Measurements from ENCODE around the gene ESR1.

Gene ESR1

GRCh38 chr6:152098683-152099082, 291.2 kb downstream of the ESR1 start:
- no peak overlapping the region for H3K4me3 ChIP-seq (ENCODE audit: low read depth, low read length)
- no peak for DNase-seq (ENCODE audit: low read depth, low spot score)
- TF ChIP-seq CTCF (IDR thresholded peaks at IDR 0.05; ENCODE audit: low read depth, low read length), result no peak
- in situ Hi-C loops (cut with HindIII; ENCODE audit: low sequenced_read_pairs), result no loop called here

DNA sequence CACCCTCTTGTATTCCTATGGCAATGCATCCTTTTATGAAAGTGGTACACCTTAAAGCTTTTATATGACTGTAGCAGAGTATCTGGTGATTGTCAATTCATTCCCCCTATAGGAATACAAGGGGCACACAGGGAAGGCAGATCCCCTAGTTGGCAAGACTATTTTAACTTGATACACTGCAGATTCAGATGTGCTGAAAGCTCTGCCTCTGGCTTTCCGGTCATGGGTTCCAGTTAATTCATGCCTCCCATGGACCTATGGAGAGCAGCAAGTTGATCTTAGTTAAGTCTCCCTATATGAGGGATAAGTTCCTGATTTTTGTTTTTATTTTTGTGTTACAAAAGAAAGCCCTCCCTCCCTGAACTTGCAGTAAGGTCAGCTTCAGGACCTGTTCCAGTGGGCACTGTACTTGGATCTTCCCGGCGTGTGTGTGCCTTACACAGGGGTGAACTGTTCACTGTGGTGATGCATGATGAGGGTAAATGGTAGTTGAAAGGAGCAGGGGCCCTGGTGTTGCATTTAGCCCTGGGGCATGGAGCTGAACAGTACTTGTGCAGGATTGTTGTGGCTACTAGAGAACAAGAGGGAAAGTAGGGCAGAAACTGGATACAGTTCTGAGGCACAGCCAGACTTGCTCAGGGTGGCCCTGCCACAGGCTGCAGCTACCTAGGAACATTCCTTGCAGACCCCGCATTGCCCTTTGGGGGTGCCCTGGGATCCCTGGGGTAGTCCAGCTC, 292.1 kb downstream of the ESR1 start:
- in situ Hi-C loops (cut with HindIII; ENCODE audit: low sequenced_read_pairs), result no loop called here
- no peak overlapping the region for H3K4me3 ChIP-seq (ENCODE audit: low read depth, low read length)
- DNase-seq (ENCODE audit: low read depth, low spot score), result no peak
- no peak for TF ChIP-seq CTCF (IDR thresholded peaks at IDR 0.05; ENCODE audit: low read depth, low read length)

DNA sequence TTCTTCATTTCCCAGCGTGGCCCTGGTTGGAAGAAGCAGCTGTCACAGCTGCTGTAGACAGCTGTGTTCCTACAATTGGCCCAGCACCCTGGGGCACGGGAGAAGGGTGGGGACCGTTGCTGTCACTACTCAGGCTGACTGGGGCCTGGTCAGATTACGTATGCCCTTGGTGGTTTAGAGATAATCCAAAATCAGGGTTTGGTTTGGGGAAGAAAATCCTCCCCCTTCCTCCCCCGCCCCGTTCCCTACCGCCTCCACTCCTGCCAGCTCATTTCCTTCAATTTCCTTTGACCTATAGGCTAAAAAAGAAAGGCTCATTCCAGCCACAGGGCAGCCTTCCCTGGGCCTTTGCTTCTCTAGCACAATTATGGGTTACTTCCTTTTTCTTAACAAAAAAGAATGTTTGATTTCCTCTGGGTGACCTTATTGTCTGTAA, 292.7 kb downstream of the ESR1 start:
- no peak for DNase-seq (ENCODE audit: low read depth, low spot score)
- no peak overlapping the region for H3K4me3 ChIP-seq (ENCODE audit: low read depth, low read length)
- in situ Hi-C loops (cut with HindIII; ENCODE audit: low sequenced_read_pairs), result no loop called here
- no peak for TF ChIP-seq CTCF (IDR thresholded peaks at IDR 0.05; ENCODE audit: low read depth, low read length)

DNA sequence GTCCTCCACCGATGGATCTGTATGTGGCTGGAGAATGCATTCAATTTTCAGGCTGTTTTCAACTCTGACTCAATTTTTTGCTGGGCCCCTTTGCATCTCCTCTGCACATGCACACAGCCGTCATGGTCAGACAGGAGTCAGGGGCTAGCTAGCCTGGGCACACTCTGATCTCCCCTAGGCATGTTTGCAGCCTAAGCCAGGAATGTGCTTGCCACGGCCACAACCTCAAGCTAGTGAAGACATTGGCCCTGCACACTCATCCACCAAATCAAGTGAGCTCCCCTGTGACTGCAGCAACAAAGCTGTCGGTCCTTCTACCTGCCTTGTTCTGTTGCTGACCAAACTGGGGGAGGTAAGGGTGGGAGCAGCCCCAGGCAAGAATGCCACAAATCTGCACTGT, 300.5 kb downstream of the ESR1 start:
- in situ Hi-C loops (cut with HindIII; ENCODE audit: low sequenced_read_pairs), result no loop called here
- no peak overlapping the region for H3K4me3 ChIP-seq (ENCODE audit: low read depth, low read length)
- DNase-seq (ENCODE audit: low read depth, low spot score), result no peak
- no peak for TF ChIP-seq CTCF (IDR thresholded peaks at IDR 0.05; ENCODE audit: low read depth, low read length)

DNA sequence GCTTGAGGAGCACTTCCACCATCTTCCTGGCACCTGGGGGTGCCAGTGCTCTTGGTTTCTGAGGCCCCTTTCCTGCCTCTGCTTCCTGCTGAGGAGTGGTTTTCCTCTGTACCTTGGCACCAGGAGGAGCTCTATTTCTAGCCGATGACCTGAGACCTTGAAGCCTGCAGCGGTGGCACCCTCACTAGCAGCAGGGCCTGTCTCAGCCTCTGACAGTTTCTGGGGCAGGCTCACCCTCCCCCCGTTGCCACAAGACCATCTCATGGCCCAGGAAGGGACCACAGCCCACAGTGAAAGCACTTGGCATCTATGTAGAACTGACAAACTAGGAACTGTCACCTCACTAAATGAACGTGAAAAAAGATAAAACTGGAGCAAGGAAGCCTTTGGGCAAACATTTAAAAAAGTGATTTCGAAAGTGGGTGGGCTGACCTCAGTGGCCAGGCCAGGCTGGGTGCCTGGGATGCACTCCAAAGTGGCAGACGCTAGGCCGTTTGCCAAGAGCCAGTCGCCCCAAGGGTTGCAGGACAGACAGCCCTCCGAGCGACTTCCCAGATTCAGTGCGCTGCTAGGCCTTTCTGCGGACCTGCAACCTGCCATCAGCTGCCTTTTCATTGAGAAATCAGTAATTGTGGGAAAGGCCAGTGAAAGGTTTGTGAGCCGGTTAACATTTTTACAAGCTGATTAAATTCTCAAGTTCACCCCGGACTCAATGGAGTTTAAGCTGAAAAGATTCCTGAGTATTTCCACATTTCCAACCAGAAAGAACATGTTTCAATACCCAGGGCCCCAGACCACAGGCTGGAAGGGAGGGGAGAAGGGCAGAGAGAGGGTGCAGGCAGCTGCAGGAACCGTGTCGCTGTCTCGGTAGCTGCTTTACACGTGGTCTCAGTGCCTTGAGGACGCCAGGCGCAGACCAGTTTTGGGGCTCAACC, 303.7 kb downstream of the ESR1 start:
- no peak for TF ChIP-seq CTCF (IDR thresholded peaks at IDR 0.05; ENCODE audit: low read depth, low read length)
- in situ Hi-C loops (cut with HindIII; ENCODE audit: low sequenced_read_pairs), result no loop called here
- peak; percentile 35 for DNase-seq (ENCODE audit: low read depth, low spot score)

DNA sequence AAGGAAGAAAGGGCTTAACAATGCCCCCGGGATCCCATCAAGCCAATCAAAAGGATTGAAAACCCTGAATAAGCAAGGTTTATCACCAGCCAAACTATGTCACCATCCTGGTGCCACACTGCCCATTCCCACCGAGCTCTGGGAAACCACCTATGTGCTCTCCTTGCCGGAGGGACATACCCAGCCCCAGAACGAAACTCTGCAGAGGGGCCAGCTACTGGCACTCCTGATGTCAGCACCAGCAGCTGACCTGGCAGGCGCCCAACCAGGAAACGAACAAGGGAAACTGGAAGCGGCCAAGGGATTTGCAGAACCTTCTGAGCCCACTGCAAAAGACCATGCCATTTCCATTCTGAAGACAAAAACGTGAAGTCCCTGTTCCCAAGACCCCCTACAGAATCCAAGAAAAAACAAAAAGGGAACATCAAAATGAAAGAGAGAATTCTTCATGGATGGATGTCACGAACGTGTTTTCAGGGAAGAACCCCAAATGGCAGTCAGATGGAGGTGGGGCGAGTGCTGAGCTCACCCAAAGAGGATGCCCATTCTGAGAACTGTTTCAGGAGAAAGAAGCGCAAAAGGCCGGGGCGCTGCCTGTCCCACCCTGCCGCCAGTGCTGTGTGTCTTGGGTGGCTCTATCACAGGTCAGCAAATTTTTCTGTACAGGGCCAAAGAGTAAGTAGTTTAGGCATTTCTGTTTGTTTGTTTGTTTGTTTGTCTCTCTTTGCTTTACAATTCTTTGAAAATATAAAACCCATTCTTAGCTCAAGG, 305.2 kb downstream of the ESR1 start:
- no peak for DNase-seq (ENCODE audit: low read depth, low spot score)
- in situ Hi-C loops (cut with HindIII; ENCODE audit: low sequenced_read_pairs), result no loop called here
- TF ChIP-seq CTCF (IDR thresholded peaks at IDR 0.05; ENCODE audit: low read depth, low read length), result no peak
- no peak overlapping the region for H3K4me3 ChIP-seq (ENCODE audit: low read depth, low read length)

More for the DNA sequence above, 303.7 kb downstream of the ESR1 start:
- H3K4me3 ChIP-seq (ENCODE audit: low read depth, low read length), result no peak overlapping the region

Data from astrocyte of the spinal cord (primary cell).